Mesenchymal stem cell (in vitro differentiated cells and primary cell): ENCODE measurements around the gene PAPOLB.

Source experiments
- DNase-seq: peaks from one replicate; pipeline ENCODE4 v3.0.0-alpha.2; 2013
- H2AFZ ChIP-seq: one replicate; pipeline ENCODE4 v1.6.1; 2013; ENCODE audit warnings: low read depth, mild to moderate bottlenecking, control low read depth, inconsistent platforms, low read length, moderate library complexity
- H2AK5ac ChIP-seq: 2 replicates; pipeline ENCODE4 v1.6.1; 2013; ENCODE audit warnings: low read length, moderate library complexity, mild to moderate bottlenecking, inconsistent platforms; ENCODE audit not compliant: severe bottlenecking
- H2BK120ac ChIP-seq: one replicate; pipeline ENCODE4 v1.6.1; 2013; ENCODE audit warnings: low read depth, mild to moderate bottlenecking, inconsistent platforms, low read length, moderate library complexity
- H2BK12ac ChIP-seq, 2 experiments: one replicate each; pipeline ENCODE4 v1.6.1; 2013; ENCODE audit warnings: inconsistent platforms in 2 of 2, low read length in 2 of 2, mild to moderate bottlenecking in 2 of 2, moderate library complexity in 2 of 2, control low read depth in 1 of 2
- H2BK15ac ChIP-seq: one replicate; pipeline ENCODE4 v1.6.1; 2013; ENCODE audit warnings: mild to moderate bottlenecking, low read depth, inconsistent platforms; ENCODE audit not compliant: poor library complexity, severe bottlenecking
- H2BK5ac ChIP-seq: 2 replicates; pipeline ENCODE4 v1.6.1; 2013; ENCODE audit warnings: low read depth, mild to moderate bottlenecking, low read length, control low read depth, inconsistent platforms; ENCODE audit not compliant: poor library complexity, severe bottlenecking
- H3K14ac ChIP-seq, 2 experiments: one replicate each; pipeline ENCODE4 v1.6.1; 2013; ENCODE audit warnings: inconsistent platforms in 2 of 2, low read length in 2 of 2, control low read depth in 1 of 2, mild to moderate bottlenecking in 1 of 2, moderate library complexity in 1 of 2
- H3K18ac ChIP-seq, 2 experiments: one replicate each; pipeline ENCODE4 v1.6.1; 2013; ENCODE audit warnings: inconsistent platforms in 2 of 2, low read length in 2 of 2, control low read depth in 1 of 2, low read depth in 1 of 2, mild to moderate bottlenecking in 1 of 2
- H3K23ac ChIP-seq, 2 experiments: one replicate each; pipeline ENCODE4 v1.6.1; 2013; ENCODE audit warnings: inconsistent platforms in 2 of 2, low read length in 2 of 2, mild to moderate bottlenecking in 2 of 2, moderate library complexity in 2 of 2, control low read depth in 1 of 2
- H3K27ac ChIP-seq: 2 replicates; pipeline ENCODE4 v1.5.1; 2013; ENCODE audit warnings: mild to moderate bottlenecking, moderate library complexity, low read length, control low read depth, inconsistent platforms; ENCODE audit not compliant: poor library complexity, severe bottlenecking
- H3K27me3 ChIP-seq, 2 experiments: 2 replicates each; pipeline versions ENCODE4 v1.6.1 to v1.7.0; 2013; ENCODE audit warnings: low read length in 2 of 2, mild to moderate bottlenecking in 2 of 2, moderate library complexity in 2 of 2, control low read depth in 1 of 2, inconsistent platforms in 1 of 2; ENCODE audit not compliant: control insufficient read depth in 1 of 2, insufficient read depth in 1 of 2
- H3K36me3 ChIP-seq, 2 experiments: 2 replicates each; pipeline versions ENCODE4 v1.6.1 to v1.7.0; 2013; ENCODE audit warnings: low read length in 2 of 2, control low read depth in 1 of 2, inconsistent platforms in 1 of 2, low read depth in 1 of 2, mild to moderate bottlenecking in 1 of 2; ENCODE audit not compliant: insufficient read depth in 2 of 2, control insufficient read depth in 1 of 2
- H3K4ac ChIP-seq, 2 experiments: one replicate each; pipeline ENCODE4 v1.6.1; 2013; ENCODE audit warnings: inconsistent platforms in 2 of 2, low read length in 2 of 2, mild to moderate bottlenecking in 2 of 2, moderate library complexity in 2 of 2, control low read depth in 1 of 2, low read depth in 1 of 2
- H3K4me1 ChIP-seq: 2 replicates; pipeline ENCODE4 v1.6.1; 2013; ENCODE audit warnings: low read depth, low read length, control low read depth; ENCODE audit not compliant: control insufficient read depth, insufficient read depth
- H3K4me2 ChIP-seq: 2 replicates; pipeline ENCODE4 v1.6.1; 2013; ENCODE audit warnings: low read length, mild to moderate bottlenecking, inconsistent platforms; ENCODE audit not compliant: poor library complexity, severe bottlenecking
- H3K4me3 ChIP-seq, 2 experiments: 2 replicates each; pipeline versions ENCODE4 v1.5.1 to v1.7.0; 2013; ENCODE audit warnings: low read length in 2 of 2, mild to moderate bottlenecking in 2 of 2, control low read depth in 1 of 2, low read depth in 1 of 2; ENCODE audit not compliant: insufficient read depth in 1 of 2
- H3K79me1 ChIP-seq: replicated peaks from 2 replicates; pipeline ENCODE4 v1.6.1; 2013; ENCODE audit warnings: mild to moderate bottlenecking, control low read depth, low read length, inconsistent platforms; ENCODE audit not compliant: poor library complexity, severe bottlenecking
- H3K9ac ChIP-seq: 2 replicates; pipeline ENCODE4 v1.7.0; 2013; ENCODE audit warnings: mild to moderate bottlenecking, low read length, moderate library complexity
- H3K9me3 ChIP-seq: 2 replicates; pipeline ENCODE4 v1.7.0; 2013; ENCODE audit warnings: mild to moderate bottlenecking, low read length; ENCODE audit not compliant: control insufficient read depth
- H4K8ac ChIP-seq: one replicate; pipeline ENCODE4 v1.6.1; 2013; ENCODE audit warnings: inconsistent platforms, mild to moderate bottlenecking, low read length, moderate library complexity
- H4K91ac ChIP-seq: one replicate; pipeline ENCODE4 v1.6.1; 2013; ENCODE audit warnings: mild to moderate bottlenecking, low read length, inconsistent platforms
- WGBS: methylation state at CpG from one replicate; pipeline ENCODE4 v1.1.7; 2013; ENCODE audit warnings: mixed read lengths; 5-methylcytosine and 5-hydroxymethylcytosine counted together

Gene PAPOLB

GRCh38 chr7:4837041-4837802, 24.6 kb downstream of the PAPOLB start:
- H3K9ac ChIP-seq = no peak overlapping the region
- no peaks in the 10 kb centered on the region for H3K79me1 ChIP-seq
- no peak overlapping the region for H2AFZ ChIP-seq
- no peak overlapping the region for H3K18ac ChIP-seq
- H3K4me2 ChIP-seq = no peak overlapping the region
- H3K9me3 ChIP-seq = no peaks in the 10 kb centered on the region
- 78% methylated on average over 22 of the region's 22 CpGs for WGBS
- no peak overlapping the region for H3K14ac ChIP-seq
- no peak overlapping the region for H4K91ac ChIP-seq
- peaks cover 7% of the 10 kb centered on the region for H3K4me1 ChIP-seq
- peaks cover 0 to 5% of the 10 kb centered on the region in 2 experiments for H3K27me3 ChIP-seq
- no peak overlapping the region for H3K4me3 ChIP-seq
- no peak overlapping the region for H3K27ac ChIP-seq
- H2BK15ac ChIP-seq = no peak overlapping the region
- no peak overlapping the region for H4K8ac ChIP-seq
- H3K4ac ChIP-seq = no peak overlapping the region
- no peak overlapping the region for H2AK5ac ChIP-seq
- no peaks in the 10 kb centered on the region for H3K36me3 ChIP-seq
- no peak overlapping the region for H2BK120ac ChIP-seq
- H2BK12ac ChIP-seq = no peak overlapping the region
- no peak overlapping the region for H2BK5ac ChIP-seq
- H3K23ac ChIP-seq = no peak overlapping the region
- DNase-seq = no peak

- Histone ChIP-seq H3K4me1 (peaks cover 7% of the 10 kb centered on the region), H3K14ac (no peak overlapping the region), H2BK120ac (no peak overlapping the region), H3K4me2 (no peak overlapping the region), H2AK5ac (no peak overlapping the region), H3K27ac (no peak overlapping the region), H3K4me3 (no peak overlapping the region), H3K23ac (no peak overlapping the region), H3K9ac (no peak overlapping the region), H4K8ac (no peak overlapping the region), H3K79me1 (no peaks in the 10 kb centered on the region), H3K9me3 (no peaks in the 10 kb centered on the region), H3K18ac (no peak overlapping the region), H2BK15ac (no peak overlapping the region), H2BK12ac (no peak overlapping the region), H2AFZ (no peak overlapping the region), H3K36me3 (no peaks in the 10 kb centered on the region), H3K4ac (no peak overlapping the region), H4K91ac (no peak overlapping the region), H3K27me3 (peaks cover 0 to 5% of the 10 kb centered on the region in 2 experiments), H2BK5ac (no peak overlapping the region)
- no peak for DNase-seq
- WGBS = 90% methylated on average over 30 of the region's 30 CpGs
These were observed 25.6 kb downstream of the PAPOLB start for GRCh38 chr7:4836206-4836661.

GRCh38 chr7:4835398-4836205, 26.2 kb downstream of the PAPOLB start:
- H2BK15ac ChIP-seq = no peak overlapping the region
- peaks cover 7% of the 10 kb centered on the region for H3K4me1 ChIP-seq
- no peaks in the 10 kb centered on the region for H3K79me1 ChIP-seq
- H3K14ac ChIP-seq = no peak overlapping the region
- no peak overlapping the region for H2BK5ac ChIP-seq
- H3K9me3 ChIP-seq = no peaks in the 10 kb centered on the region
- no peak overlapping the region for H2AFZ ChIP-seq
- 91% methylated on average over 28 of the region's 28 CpGs for WGBS
- no peak overlapping the region for H2BK12ac ChIP-seq
- no peaks in the 10 kb centered on the region for H3K36me3 ChIP-seq
- no peak overlapping the region for H3K18ac ChIP-seq
- no peak overlapping the region for H3K4ac ChIP-seq
- no peak overlapping the region for H3K4me3 ChIP-seq
- peaks cover 0 to 5% of the 10 kb centered on the region in 2 experiments for H3K27me3 ChIP-seq
- no peak overlapping the region for H3K23ac ChIP-seq
- no peak for DNase-seq
- H2BK120ac ChIP-seq = no peak overlapping the region
- H4K91ac ChIP-seq = no peak overlapping the region
- no peak overlapping the region for H3K4me2 ChIP-seq
- no peak overlapping the region for H3K9ac ChIP-seq
- H2AK5ac ChIP-seq = no peak overlapping the region
- H4K8ac ChIP-seq = no peak overlapping the region
- H3K27ac ChIP-seq = no peak overlapping the region
